Mammary microvascular endothelial cell (primary cell): ENCODE results near the gene SIMC1. TPM values are rescaled to one million over a fixed set of nuclear protein-coding genes. Genes with fewer than 3 reads are reported as not detected.

Experiments used
- total RNA-seq: library from RNA; depleted of rRNA; stranded (reverse); fragments of >200 nt; gene quantifications from 2 replicates; pipeline ENCODE4 v1.2.3, GENCODE V29; 2015

Gene SIMC1
- total RNA-seq = 5.5 and 8.5 TPM in 2 replicates

GRCh38 chr5:176237971-176238644, at the start of gene SIMC1:
SIMC1 (plus strand) TSS chr5:176238424; CDS start chr5:176238509, 85 bp downstream.

GRCh38 chr5:176361437-176362232, 123.4 kb downstream of the SIMC1 start, which contains the start of gene KIAA1191:
KIAA1191 (minus strand) TSS chr5:176361764; CDS start chr5:176359508, 2,256 bp downstream.

DNA sequence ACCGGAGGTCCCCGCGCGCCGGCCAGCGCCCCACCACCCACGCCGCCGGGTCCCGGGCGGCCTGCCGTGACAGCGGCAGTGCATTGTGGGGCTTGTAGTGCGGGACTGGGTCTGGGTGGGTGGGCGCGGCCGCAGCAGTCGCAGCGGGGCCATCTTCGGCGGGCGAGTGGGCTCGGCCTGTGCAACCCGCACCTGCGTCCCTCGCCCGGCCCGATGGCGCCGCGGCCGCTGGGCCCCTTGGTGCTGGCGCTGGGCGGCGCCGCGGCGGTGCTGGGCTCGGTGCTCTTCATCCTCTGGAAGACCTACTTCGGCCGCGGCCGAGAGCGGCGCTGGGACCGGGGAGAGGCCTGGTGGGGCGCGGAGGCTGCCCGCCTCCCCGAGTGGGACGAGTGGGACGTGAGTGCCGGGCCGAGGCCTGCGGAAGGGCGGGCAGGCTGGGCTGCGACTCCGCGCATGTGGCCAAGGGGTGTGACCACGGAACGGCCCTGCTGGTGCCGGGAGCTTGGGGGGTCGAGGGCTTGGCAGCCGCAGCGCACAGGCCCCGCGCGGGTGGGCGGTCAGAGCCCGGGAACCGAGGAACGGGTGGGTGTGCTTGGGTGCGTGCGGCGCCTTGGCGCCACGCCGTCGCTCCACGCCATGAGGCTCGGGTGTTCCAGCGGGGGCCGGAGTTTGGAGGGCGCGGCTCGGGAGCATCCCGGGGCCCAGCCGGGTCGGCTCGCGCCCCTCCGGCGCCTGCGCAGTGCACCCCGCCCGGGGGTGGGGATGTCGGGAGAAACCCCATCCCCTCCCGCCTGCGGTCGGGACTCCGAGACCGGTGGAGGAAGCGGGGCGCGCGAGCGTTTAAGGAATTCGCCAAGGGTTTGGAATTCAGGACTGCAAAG, 127.4 kb downstream of the SIMC1 start, which contains the start of gene ARL10:
TSS of gene ARL10 (plus strand) at position 137 of the 881 bp plus-strand sequence. CDS start at position 214, 77 bp downstream.

GRCh38 chr5:176388444-176389134, 150.4 kb downstream of the SIMC1 start, which contains the start of the genes HIGD2A and NOP16:
HIGD2A (plus strand) TSS chr5:176388751; CDS start chr5:176388820, 69 bp downstream.
NOP16 (minus strand) TSS chr5:176388598; CDS start chr5:176388539, 59 bp downstream.

Other genes starting within 250 kb of the SIMC1 start
- 96.7 and 97.0 TPM in 2 replicates for gene KIAA1191, start 123.3 kb downstream of the SIMC1 start, total RNA-seq
- gene ARL10, start 127.1 kb downstream of the SIMC1 start, total RNA-seq = 3.6 and 6.7 TPM in 2 replicates
- gene NOP16, start 150.2 kb downstream of the SIMC1 start, total RNA-seq = 29.2 and 29.6 TPM in 2 replicates
- 127 and 159 TPM in 2 replicates for gene HIGD2A, start 150.3 kb downstream of the SIMC1 start, total RNA-seq
- gene CLTB, start 178.1 kb downstream of the SIMC1 start, total RNA-seq = 195 and 200 TPM in 2 replicates
- gene FAF2, start 210.0 kb downstream of the SIMC1 start, total RNA-seq = 29.3 and 31.3 TPM in 2 replicates